CD4-positive, alpha-beta T cell treated with Interleukin-15 for 1 hour (primary cell): ENCODE results near the gene SLC38A10.

Source experiments
- DNase-seq: peaks from one replicate; pipeline ENCODE4 v3.0.0-alpha.2; 2020

The SLC38A10 gene

GRCh38 chr17:81295676-81296381 lies 722 bp upstream of the SLC38A10 start:
- peak; percentile 70 for DNase-seq

GRCh38 chr17:81294512-81295030 lies 536 bp downstream of the SLC38A10 start:
- no peak for DNase-seq

- no peak for DNase-seq
These were observed 2.7 kb downstream of the SLC38A10 start for GRCh38 chr17:81292450-81292849.

- DNase-seq, result peak; percentile 77
These were observed 3.4 kb downstream of the SLC38A10 start for GRCh38 chr17:81291662-81292061.

GRCh38 chr17:81290230-81290629 lies 4.9 kb downstream of the SLC38A10 start:
- no peak for DNase-seq

- DNase-seq, result no peak
These were observed 5.5 kb downstream of the SLC38A10 start for GRCh38 chr17:81289627-81290026.

- DNase-seq, result no peak
These were observed 6.4 kb downstream of the SLC38A10 start for GRCh38 chr17:81288715-81289114.

- no peak for DNase-seq
These were observed 7.2 kb downstream of the SLC38A10 start for GRCh38 chr17:81287741-81288430.

GRCh38 chr17:81287152-81287551 lies 8.0 kb downstream of the SLC38A10 start:
- DNase-seq, result no peak

GRCh38 chr17:81286491-81287145 lies 8.5 kb downstream of the SLC38A10 start:
- DNase-seq, result no peak

GRCh38 chr17:81285894-81286293 lies 9.2 kb downstream of the SLC38A10 start:
- no peak for DNase-seq

- peak; percentile 85 for DNase-seq
These were observed 9.8 kb downstream of the SLC38A10 start for GRCh38 chr17:81285179-81285878.

- no peak for DNase-seq
These were observed 12.2 kb downstream of the SLC38A10 start for GRCh38 chr17:81282876-81283275.

- no peak for DNase-seq
These were observed 13.0 kb downstream of the SLC38A10 start for GRCh38 chr17:81282141-81282540.

- no peak for DNase-seq
These were observed 14.5 kb downstream of the SLC38A10 start for GRCh38 chr17:81280571-81280970.

GRCh38 chr17:81279278-81280275 lies 15.5 kb downstream of the SLC38A10 start:
- no peak for DNase-seq

- no peak for DNase-seq
These were observed 16.3 kb downstream of the SLC38A10 start for GRCh38 chr17:81278831-81279230.

- no peak for DNase-seq
These were observed 17.0 kb downstream of the SLC38A10 start for GRCh38 chr17:81277946-81278693.

- DNase-seq, result no peak
These were observed 17.7 kb downstream of the SLC38A10 start for GRCh38 chr17:81277421-81277820.

GRCh38 chr17:81276781-81277180 lies 18.3 kb downstream of the SLC38A10 start:
- no peak for DNase-seq

- DNase-seq, result no peak
These were observed 20.6 kb downstream of the SLC38A10 start for GRCh38 chr17:81274471-81274855.
